ENCODE measurements around the gene SLC7A9.

The SLC7A9 gene

DNA sequence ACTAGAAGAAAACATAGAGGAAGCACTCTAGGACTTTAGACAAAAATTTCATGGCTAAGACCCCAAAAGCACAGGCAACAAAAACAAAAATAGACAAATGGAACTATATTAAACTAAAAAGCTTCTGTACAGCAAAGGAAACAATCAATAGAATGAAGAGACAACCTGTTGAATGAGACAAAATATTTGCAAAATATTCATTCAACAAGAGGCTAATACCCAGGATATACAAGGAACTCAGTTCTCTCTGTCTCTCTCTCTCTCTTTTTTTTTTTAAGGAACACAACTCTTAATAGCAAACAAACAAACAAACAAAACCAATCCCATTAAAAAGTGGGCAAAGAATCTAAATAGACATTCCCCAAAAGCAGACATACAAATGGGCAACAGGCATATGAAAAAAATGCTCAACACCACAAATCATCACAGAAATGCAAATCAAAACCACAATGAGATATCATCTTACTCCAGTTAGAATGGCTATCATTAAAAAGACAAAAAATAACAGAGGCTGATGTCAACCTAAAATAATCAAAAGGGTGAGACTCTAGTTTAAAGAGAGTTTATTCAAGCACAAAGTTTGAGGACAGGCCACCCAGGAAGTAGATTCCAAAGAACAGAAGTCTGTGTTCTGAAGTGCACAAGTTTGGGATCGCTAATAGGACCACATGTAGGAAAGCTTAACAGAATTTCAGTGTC, 27.1 kb upstream of the SLC7A9 start:
- Histone ChIP-seq H3K4me3 (ENCODE audit: low read depth, low read length, poor library complexity, severe bottlenecking) (no peak overlapping the region), H3K79me2 (ENCODE audit: insufficient read depth, low read length) (no peaks in the 10 kb centered on the region), H3K4me2 (ENCODE audit: low read length) (no peak overlapping the region), H3K9me3 (ENCODE audit: low read length) (peaks cover 4% of the 10 kb centered on the region; the same call in 1 of the 2 replicates), H3K27ac (ENCODE audit: low read depth, low read length, poor library complexity, severe bottlenecking) (no peak overlapping the region), H3K27me3 (ENCODE audit: insufficient read depth, low read length) (no peaks in the 10 kb centered on the region), H3K9ac (ENCODE audit: low read length) (no peak overlapping the region), H3K4me1 (ENCODE audit: insufficient read depth, low read length, severe bottlenecking) (no peaks in the 10 kb centered on the region), H3K9me2 (ENCODE audit: low read depth, low read length) (no peaks in the 10 kb centered on the region), H3F3A (ENCODE audit: insufficient read depth, low read length) (no peaks in the 10 kb centered on the region), H2AFZ (ENCODE audit: low read length) (no peak overlapping the region), H4K20me1 (ENCODE audit: insufficient read depth, low read length) (no peaks in the 10 kb centered on the region), H3K36me3 (ENCODE audit: insufficient read depth, low read length) (no peaks in the 10 kb centered on the region; the same call in 1 of the 2 replicates)
- TF ChIP-seq EZH2 (IDR thresholded peaks at IDR 0.05; ENCODE audit: borderline replicate concordance, low read length): no peak
- TF ChIP-seq, protein P1, sequence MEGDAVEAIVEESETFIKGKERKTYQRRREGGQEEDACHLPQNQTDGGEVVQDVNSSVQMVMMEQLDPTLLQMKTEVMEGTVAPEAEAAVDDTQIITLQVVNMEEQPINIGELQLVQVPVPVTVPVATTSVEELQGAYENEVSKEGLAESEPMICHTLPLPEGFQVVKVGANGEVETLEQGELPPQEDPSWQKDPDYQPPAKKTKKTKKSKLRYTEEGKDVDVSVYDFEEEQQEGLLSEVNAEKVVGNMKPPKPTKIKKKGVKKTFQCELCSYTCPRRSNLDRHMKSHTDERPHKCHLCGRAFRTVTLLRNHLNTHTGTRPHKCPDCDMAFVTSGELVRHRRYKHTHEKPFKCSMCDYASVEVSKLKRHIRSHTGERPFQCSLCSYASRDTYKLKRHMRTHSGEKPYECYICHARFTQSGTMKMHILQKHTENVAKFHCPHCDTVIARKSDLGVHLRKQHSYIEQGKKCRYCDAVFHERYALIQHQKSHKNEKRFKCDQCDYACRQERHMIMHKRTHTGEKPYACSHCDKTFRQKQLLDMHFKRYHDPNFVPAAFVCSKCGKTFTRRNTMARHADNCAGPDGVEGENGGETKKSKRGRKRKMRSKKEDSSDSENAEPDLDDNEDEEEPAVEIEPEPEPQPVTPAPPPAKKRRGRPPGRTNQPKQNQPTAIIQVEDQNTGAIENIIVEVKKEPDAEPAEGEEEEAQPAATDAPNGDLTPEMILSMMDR (IDR thresholded peaks at IDR 0.05; ENCODE audit: low read length): no peak

DNA sequence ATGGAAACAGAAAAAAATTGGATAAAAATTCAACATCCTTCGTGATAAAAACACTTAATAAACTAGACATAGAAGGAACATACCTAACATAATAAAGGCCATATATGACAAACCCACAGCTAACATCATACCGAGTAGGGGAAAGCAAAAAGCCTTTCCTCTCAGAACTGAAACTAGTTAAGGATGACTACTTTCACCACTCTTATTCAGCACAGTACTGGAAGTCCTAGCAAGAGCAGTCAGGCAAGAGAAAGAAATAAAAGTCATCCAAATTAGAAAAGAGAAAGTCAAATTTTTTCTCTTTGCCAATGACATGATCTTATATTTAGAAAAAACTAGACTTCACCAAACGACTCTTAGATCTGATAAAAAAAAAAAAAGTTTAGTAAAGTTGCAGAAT, 25.8 kb upstream of the SLC7A9 start:
- Histone ChIP-seq H3K9me2 (ENCODE audit: low read depth, low read length) (no peaks in the 10 kb centered on the region), H3K9me3 (ENCODE audit: low read length) (peaks cover 4% of the 10 kb centered on the region; the same call in 1 of the 2 replicates), H2AFZ (ENCODE audit: low read length) (no peak overlapping the region), H3K4me3 (ENCODE audit: low read depth, low read length, poor library complexity, severe bottlenecking) (no peak overlapping the region), H3K79me2 (ENCODE audit: insufficient read depth, low read length) (no peaks in the 10 kb centered on the region), H3K4me1 (ENCODE audit: insufficient read depth, low read length, severe bottlenecking) (no peaks in the 10 kb centered on the region), H3K4me2 (ENCODE audit: low read length) (no peak overlapping the region), H3K36me3 (ENCODE audit: insufficient read depth, low read length) (no peaks in the 10 kb centered on the region; the same call in 1 of the 2 replicates), H3F3A (ENCODE audit: insufficient read depth, low read length) (no peaks in the 10 kb centered on the region), H4K20me1 (ENCODE audit: insufficient read depth, low read length) (no peaks in the 10 kb centered on the region), H3K27ac (ENCODE audit: low read depth, low read length, poor library complexity, severe bottlenecking) (no peak overlapping the region), H3K9ac (ENCODE audit: low read length) (no peak overlapping the region), H3K27me3 (ENCODE audit: insufficient read depth, low read length) (no peaks in the 10 kb centered on the region)
- TF ChIP-seq, protein P1 (IDR thresholded peaks at IDR 0.05; ENCODE audit: low read length): no peak
- no peak for TF ChIP-seq EZH2 (IDR thresholded peaks at IDR 0.05; ENCODE audit: borderline replicate concordance, low read length)

DNA sequence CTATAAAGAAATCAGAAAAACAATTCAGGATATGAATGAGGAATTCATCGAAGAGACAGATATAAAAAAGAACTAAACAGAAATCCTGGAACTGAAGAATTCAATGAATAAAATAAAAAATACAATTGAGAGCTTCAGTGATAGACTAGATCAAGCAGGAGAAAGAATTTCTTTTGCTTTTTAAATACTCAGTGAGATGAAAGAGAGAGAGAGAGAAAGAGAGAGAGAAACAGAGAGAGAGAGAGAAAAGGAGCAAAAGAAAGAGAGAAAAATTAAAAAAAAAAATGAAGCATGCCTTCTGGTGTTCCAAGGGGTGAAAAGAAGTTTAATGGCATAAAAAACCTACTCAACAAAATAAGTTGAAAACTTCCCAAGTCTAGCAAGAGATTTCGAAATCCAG, 22.0 kb upstream of the SLC7A9 start:
- Histone ChIP-seq H3K4me2 (ENCODE audit: low read length) (no peak overlapping the region), H3K27ac (ENCODE audit: low read depth, low read length, poor library complexity, severe bottlenecking) (no peak overlapping the region), H3K9me2 (ENCODE audit: low read depth, low read length) (no peaks in the 10 kb centered on the region), H3F3A (ENCODE audit: insufficient read depth, low read length) (no peaks in the 10 kb centered on the region), H4K20me1 (ENCODE audit: insufficient read depth, low read length) (no peaks in the 10 kb centered on the region), H3K9ac (ENCODE audit: low read length) (no peak overlapping the region), H3K79me2 (ENCODE audit: insufficient read depth, low read length) (no peaks in the 10 kb centered on the region), H3K9me3 (ENCODE audit: low read length) (peaks cover 4% of the 10 kb centered on the region; the same call in 1 of the 2 replicates), H3K4me1 (ENCODE audit: insufficient read depth, low read length, severe bottlenecking) (no peaks in the 10 kb centered on the region), H3K27me3 (ENCODE audit: insufficient read depth, low read length) (no peaks in the 10 kb centered on the region), H2AFZ (ENCODE audit: low read length) (no peak overlapping the region), H3K36me3 (ENCODE audit: insufficient read depth, low read length) (no peaks in the 10 kb centered on the region; the same call in 1 of the 2 replicates), H3K4me3 (ENCODE audit: low read depth, low read length, poor library complexity, severe bottlenecking) (no peak overlapping the region)
- TF ChIP-seq EZH2 (IDR thresholded peaks at IDR 0.05; ENCODE audit: borderline replicate concordance, low read length): no peak
- TF ChIP-seq, protein P1 (IDR thresholded peaks at IDR 0.05; ENCODE audit: low read length): no peak

Measured in OCI-LY1 (cell line).